SH-SY5Y (cell line): ENCODE data around the gene ZNF544.

ENCODE experiments used
- GATA2 ChIP-seq: IDR thresholded peaks from 2 replicates; pipeline ENCODE4 v1.6.1; 2011; ENCODE audit warnings: mild to moderate bottlenecking, low read depth, low read length
- GATA3 ChIP-seq: IDR thresholded peaks from 2 replicates; pipeline ENCODE4 v1.6.1; 2011; ENCODE audit warnings: low read depth, mild to moderate bottlenecking, low read length, moderate library complexity

DNA sequence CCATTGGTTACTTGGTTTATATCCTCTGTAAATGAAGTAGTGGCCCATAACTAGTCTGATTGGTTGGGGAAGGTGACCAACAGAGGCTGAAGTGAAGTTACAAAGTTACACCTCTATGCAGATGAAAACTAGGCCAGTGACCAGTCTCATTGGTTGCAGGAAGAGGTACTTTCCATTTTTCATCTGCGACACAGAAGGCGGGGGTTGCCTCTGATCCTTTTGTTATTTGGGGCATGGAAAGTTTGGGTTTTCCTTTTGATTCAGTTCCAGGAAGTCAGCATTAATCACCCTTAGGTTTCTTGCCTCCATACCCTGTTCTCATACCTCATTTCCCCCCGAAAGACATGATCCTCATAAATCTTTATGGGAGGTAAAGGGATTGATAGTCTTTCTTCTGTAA is 20.2 kb downstream of the ZNF544 start:
- TF ChIP-seq GATA2 (no peak), GATA3 (no peak)
